GM12801 (cell line): ENCODE measurements around the gene KNDC1.

Experiments
- CTCF ChIP-seq: IDR thresholded peaks from one replicate; pipeline ENCODE4 v1.5.1; 2011; ENCODE audit warnings: control low read depth; ENCODE audit not compliant: insufficient read length; ENCODE audit errors: extremely low read depth

KNDC1 gene

GRCh38 chr10:133242611-133243356, 82.8 kb downstream of the KNDC1 start:
- TF ChIP-seq CTCF: no peak

- no peak for TF ChIP-seq CTCF
Measured at GRCh38 chr10:133243593-133243992, 83.6 kb downstream of the KNDC1 start.

GRCh38 chr10:133245439-133246235, 85.6 kb downstream of the KNDC1 start:
- TF ChIP-seq CTCF: no peak

GRCh38 chr10:133246236-133246626, 86.2 kb downstream of the KNDC1 start:
- TF ChIP-seq CTCF: no peak

GRCh38 chr10:133247681-133248333, 87.8 kb downstream of the KNDC1 start:
- TF ChIP-seq CTCF: no peak

GRCh38 chr10:133248334-133248715, 88.3 kb downstream of the KNDC1 start:
- no peak for TF ChIP-seq CTCF

- TF ChIP-seq CTCF: no peak
Measured at GRCh38 chr10:133249094-133249780, 89.2 kb downstream of the KNDC1 start.
